HepG2 (cell line): Measurements from ENCODE around the gene NR1H3. TPM values are rescaled to one million over a fixed set of nuclear protein-coding genes. Genes with fewer than 3 reads are reported as not detected.

Experiments
- ATAC-seq: fragments of 200-7000 bp; cut with Tn5 transposase; 3 replicates; pipeline ENCODE4 v1.9.1; 2020; ENCODE audit warnings: mild to moderate bottlenecking, moderate library complexity
- BruUV-seq: library from RNA; stranded (reverse); fragments of 400-500 nt; replicated peaks from 2 replicates; lab custom pipeline; 2021; lab: Mats Ljungman, UMichigan
- CTCF ChIA-PET: fragments of 300-600 bp; formaldehyde crosslinking; extraction: SDS; loops from one replicate; lab custom pipeline; 2021; ENCODE audit warnings: low total read pairs, inconsistent platforms, low intra/inter-chr PET ratio; lab: Yijun Ruan, JAX
- POLR2A ChIA-PET: fragments of 350-600 bp; sonication (Branson Sonifier 250); formaldehyde crosslinking; loops from one replicate; lab custom pipeline; 2020; ENCODE audit warnings: antibody characterized with exemption, inconsistent platforms; lab: Yijun Ruan, JAX
- DNase-seq: peaks from one replicate; pipeline ENCODE4 v3.0.0-alpha.2; 2015; ENCODE audit warnings: low spot score
- FAIRE-seq: peaks from 3 replicates; lab custom pipeline; 2011; peaks lifted over from hg19 to GRCh38; lab: Jason Lieb, UNC
- H2AFZ ChIP-seq: one replicate; pipeline ENCODE4 v1.6.1; 2011; ENCODE audit warnings: low read length, inconsistent platforms
- H3K27ac ChIP-seq: fragments of 300-600 bp; 3 replicates; pipeline ENCODE4 v1.8.0; 2011; ENCODE audit warnings: mixed run types, mild to moderate bottlenecking, mixed read lengths, low read length, inconsistent platforms; ENCODE audit not compliant: insufficient read depth; ENCODE audit errors: extremely low read length
- H3K27me3 ChIP-seq, 2 experiments: fragments of 200-600 bp in 1 of 2; 2 replicates in 1 of 2; 3 replicates in 1 of 2; pipeline versions ENCODE4 v1.6.0 to v1.8.0; 2011; ENCODE audit warnings: low read length in 2 of 2, mild to moderate bottlenecking in 2 of 2, moderate library complexity in 2 of 2, inconsistent platforms in 1 of 2; ENCODE audit not compliant: insufficient read depth in 2 of 2, control insufficient read depth in 1 of 2
- H3K36me3 ChIP-seq, 2 experiments: fragments of 200-600 bp in 1 of 2; replicated peaks in 1 of 2; 2 replicates in 1 of 2; 3 replicates in 1 of 2; pipeline versions ENCODE4 v1.5.1 to v1.8.0; 2011; ENCODE audit warnings: low read length in 2 of 2, inconsistent platforms in 1 of 2; ENCODE audit not compliant: insufficient read depth in 2 of 2, control insufficient read depth in 1 of 2
- H3K4me1 ChIP-seq: 2 replicates; pipeline ENCODE4 v1.5.1; 2012; ENCODE audit warnings: low read length, inconsistent platforms; ENCODE audit not compliant: insufficient read depth
- H3K4me2 ChIP-seq: 2 replicates; pipeline ENCODE4 v1.6.0; 2011; ENCODE audit warnings: low read depth, low read length, inconsistent platforms
- H3K4me3 ChIP-seq, 3 experiments: fragments of 200-600 bp in 1 of 3; sonication (generic), shearing (Covaris generic) in 1 of 3; replicated peaks in 1 of 3; 2 replicates each; pipeline ENCODE4 v1.5.1; 2011 to 2016; ENCODE audit warnings: low read length in 3 of 3, inconsistent platforms in 2 of 3, low read depth in 2 of 3, mild to moderate bottlenecking in 2 of 3, control low read depth in 1 of 3, mixed read lengths in 1 of 3; ENCODE audit not compliant: insufficient read depth in 1 of 3
- H3K79me2 ChIP-seq: one replicate; pipeline ENCODE4 v1.6.1; 2011; ENCODE audit warnings: low read length, inconsistent platforms; ENCODE audit not compliant: insufficient read depth
- H3K9ac ChIP-seq: 2 replicates; pipeline ENCODE4 v1.6.0; 2011; ENCODE audit warnings: mild to moderate bottlenecking, low read depth, low read length, inconsistent platforms; ENCODE audit not compliant: insufficient read depth
- H3K9me3 ChIP-seq: 2 replicates; pipeline ENCODE4 v1.5.1; 2012; ENCODE audit warnings: mild to moderate bottlenecking, low read length
- H4K20me1 ChIP-seq: 2 replicates; pipeline ENCODE4 v1.6.0; 2011; ENCODE audit warnings: inconsistent platforms, mild to moderate bottlenecking, low read length, moderate library complexity; ENCODE audit not compliant: insufficient read depth
- ESRRA ChIP-seq: sonication (generic); formaldehyde crosslinking; IDR thresholded peaks from 2 replicates; pipeline ENCODE4 v1.5.1; 2020; ENCODE audit warnings: mild to moderate bottlenecking, low read depth, missing genetic modification reagents
- HNRNPK ChIP-seq: fragments of 200-400 bp; formaldehyde crosslinking; IDR thresholded peaks from 2 replicates; pipeline ENCODE4 v1.6.1; 2018; ENCODE audit warnings: low read length, low read depth, moderate library complexity, mild to moderate bottlenecking; ENCODE audit not compliant: poor library complexity, severe bottlenecking
- MAFG ChIP-seq: sonication (generic); formaldehyde crosslinking; IDR thresholded peaks from 2 replicates; pipeline ENCODE4 v1.5.1; 2020; ENCODE audit warnings: mild to moderate bottlenecking, missing genetic modification reagents
- MED13 ChIP-seq: sonication (generic); formaldehyde crosslinking; IDR thresholded peaks from 2 replicates; pipeline ENCODE4 v1.5.0; 2020; ENCODE audit warnings: missing genetic modification reagents
- NFYB ChIP-seq: sonication (generic); formaldehyde crosslinking; IDR thresholded peaks from 2 replicates; pipeline ENCODE4 v1.4.0; 2020; ENCODE audit warnings: missing genetic modification reagents
- SMC3 ChIP-seq: IDR thresholded peaks from 2 replicates; pipeline ENCODE4 v1.6.1; 2011; ENCODE audit warnings: low read length, improper control_type of control experiment
- YEATS4 ChIP-seq: sonication (generic); formaldehyde crosslinking; IDR thresholded peaks from 2 replicates; pipeline ENCODE4 v1.4.0; 2020; ENCODE audit warnings: missing genetic modification reagents, borderline replicate concordance
- ZBTB7A ChIP-seq: sonication (generic); formaldehyde crosslinking; IDR thresholded peaks from 2 replicates; pipeline ENCODE4 v1.8.0; 2022; ENCODE audit warnings: mild to moderate bottlenecking, missing genetic modification reagents
- ZFX ChIP-seq: sonication (generic); formaldehyde crosslinking; IDR thresholded peaks from 2 replicates; pipeline ENCODE4 v1.4.0; 2020; ENCODE audit warnings: mild to moderate bottlenecking, low read depth, missing genetic modification reagents, moderate library complexity
- ZNF230 ChIP-seq: sonication (generic); formaldehyde crosslinking; IDR thresholded peaks from 2 replicates; pipeline ENCODE4 v1.4.0; 2020; ENCODE audit warnings: mild to moderate bottlenecking, missing genetic modification reagents
- ZNF883 ChIP-seq: sonication (generic); formaldehyde crosslinking; IDR thresholded peaks from 2 replicates; pipeline ENCODE4 v1.5.1; 2020; ENCODE audit warnings: mild to moderate bottlenecking, missing genetic modification reagents; ENCODE audit errors: not compliant biosample characterization
- WGBS: methylation state at CpG from one replicate; pipeline ENCODE4 v1.1.6; 2017; ENCODE audit warnings: low lambda C conversion rate; 5-methylcytosine and 5-hydroxymethylcytosine counted together
- in situ Hi-C: cut with HindIII; loops from 2 replicates; pipeline ENCODE4 v1.10.0; 2017; ENCODE audit warnings: low pct_unique_long_range_greater_than_20kb; ENCODE audit not compliant: extremely low pct_ligation_motif_present
- intact Hi-C: fragments of 100-400 bp; cut with micrococcal nuclease; formaldehyde crosslinking; loops from one replicate; pipeline ENCODE4 v1.10.0; 2022; ENCODE audit not compliant: unreplicated experiment
- polyA plus RNA-seq, 8 experiments: library from polyadenylated mRNA; depleted of rRNA in 3 of 8; stranded (reverse) in 7 of 8; unstranded in 1 of 8; fragments of >200 nt; fragmentation: Illumina TruSeq in 4 of 8; extraction: Trizol in 4 of 8; gene quantifications; 2 replicates each; pipeline versions ENCODE4 v1.2.1 to v1.2.3, GENCODE V29; 2011 to 2016; ENCODE audit warnings: low read depth in 4 of 8, missing spikeins in 1 of 8, mixed read lengths in 1 of 8; ENCODE audit not compliant: insufficient read depth in 1 of 8
- total RNA-seq, 5 experiments: library from RNA; depleted of rRNA; stranded (reverse); fragments of >200 nt; fragmentation: Illumina TruSeq; extraction: Trizol; gene quantifications; 2 replicates each; pipeline ENCODE4 v1.2.3, GENCODE V29; 2016; ENCODE audit warnings: low read depth in 1 of 5
- TF ChIP-seq, protein P1 (sequence below): sonication (generic); formaldehyde crosslinking; IDR thresholded peaks from 2 replicates; pipeline ENCODE4 v1.4.0; 2020; ENCODE audit warnings: missing genetic modification reagents
- TF ChIP-seq, protein P2 (sequence below): IDR thresholded peaks from 2 replicates; pipeline ENCODE4 v1.6.1; 2016; ENCODE audit warnings: mild to moderate bottlenecking, missing biosample characterization, missing genetic modification reagents
- TF ChIP-seq, protein P3 (sequence below): IDR thresholded peaks from 2 replicates; pipeline ENCODE4 v1.6.1; 2016
- TF ChIP-seq, protein P4 (sequence below): sonication (generic); formaldehyde crosslinking; conservative IDR thresholded peaks from 2 replicates; pipeline ENCODE4 v1.4.0; 2020; ENCODE audit warnings: missing genetic modification reagents
- TF ChIP-seq, protein P5 (sequence below): IDR thresholded peaks from 2 replicates; pipeline ENCODE4 v1.6.1; 2018; ENCODE audit warnings: missing genetic modification reagents, mild to moderate bottlenecking, missing compliant biosample characterization

The NR1H3 gene
- total and polyA plus RNA-seq, 2 of the 13 experiments (the other 11 are each of a cell fraction or from before 2014, with no cell fraction given), result 41.8 to 102 TPM

DNA sequence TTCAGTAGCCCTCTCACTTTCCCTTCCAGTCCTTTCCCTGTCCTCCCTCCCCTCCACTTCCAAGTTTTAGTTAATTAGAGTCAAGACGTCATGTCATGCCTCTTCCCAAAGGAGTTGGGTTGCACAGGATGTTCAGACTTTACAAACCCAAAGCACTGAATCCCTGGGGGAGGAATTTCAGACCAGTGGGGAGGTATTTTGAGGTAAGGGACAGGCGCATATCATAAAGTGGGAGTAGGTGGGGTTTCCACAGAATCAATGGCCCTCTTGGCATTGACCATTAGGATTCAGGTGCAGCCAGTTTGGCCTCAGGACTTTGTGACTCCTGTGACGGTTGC, 8.4 kb upstream of the NR1H3 start:
- DNase-seq (no peak), FAIRE-seq (no peak), ATAC-seq (peak; percentile 2)
- H3K27me3 ChIP-seq, result no peaks in the 10 kb centered on the region; a peak in 1 of 5 replicates
- H2AFZ ChIP-seq, result no peak overlapping the region
- peak overlapping the region; percentile 84 for H3K9ac ChIP-seq
- POLR2A ChIA-PET, result interaction anchor here (1.0 to 4.1 kb wide), 19 partner anchors 9 to 656 kb away, joined by 3 to 106 read pairs (median 11); partner anchors contain the start of genes AMBRA1, ARFGAP2, CSTPP1 and DDB2
- no peaks in the 10 kb centered on the region for H4K20me1 ChIP-seq
- H3K4me1 ChIP-seq, result peaks cover 70% of the 10 kb centered on the region
- CTCF ChIA-PET, result no interaction called here
- BruUV-seq, result no TSS peak
- WGBS, result 0% methylated on average over 3 of the region's 3 CpGs
- H3K36me3 ChIP-seq, result peaks cover 6 to 16% of the 10 kb centered on the region in 2 experiments; a peak in 3 of 5 replicates
- H3K4me2 ChIP-seq, result peak overlapping the region; percentile 88
- intact Hi-C loops (no loop called here), in situ Hi-C loops (loop anchor here (5.0 kb wide), 1 partner anchor 72 kb away; the partner anchor contains the start of gene ARFGAP2)
- H3K79me2 ChIP-seq, result peaks cover 47% of the 10 kb centered on the region
- H3K27ac ChIP-seq, result peak overlapping the region; percentile 94
- H3K4me3 ChIP-seq, result peak overlapping the region; percentile 69 to 92 (median 85)
- H3K9me3 ChIP-seq, result no peaks in the 10 kb centered on the region
- TF ChIP-seq, protein P1, sequence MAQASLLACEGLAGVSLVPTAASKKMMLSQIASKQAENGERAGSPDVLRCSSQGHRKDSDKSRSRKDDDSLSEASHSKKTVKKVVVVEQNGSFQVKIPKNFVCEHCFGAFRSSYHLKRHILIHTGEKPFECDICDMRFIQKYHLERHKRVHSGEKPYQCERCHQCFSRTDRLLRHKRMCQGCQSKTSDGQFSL (CRISPR knock-in tag), result no peak
- no peak for TF ChIP-seq ZNF230 (CRISPR knock-in tag)
- TF ChIP-seq, protein P2, sequence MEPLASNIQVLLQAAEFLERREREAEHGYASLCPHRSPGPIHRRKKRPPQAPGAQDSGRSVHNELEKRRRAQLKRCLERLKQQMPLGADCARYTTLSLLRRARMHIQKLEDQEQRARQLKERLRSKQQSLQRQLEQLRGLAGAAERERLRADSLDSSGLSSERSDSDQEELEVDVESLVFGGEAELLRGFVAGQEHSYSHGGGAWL (CRISPR knock-in tag), result no peak
- 0 out of 2 replicates have a peak, but pooled peaks have one; percentile 32 for TF ChIP-seq ZFX (CRISPR knock-in tag)
- TF ChIP-seq ZNF883 (CRISPR knock-in tag), result no peak
- TF ChIP-seq ESRRA (CRISPR knock-in tag), result no peak
- TF ChIP-seq ZBTB7A (CRISPR knock-in tag), result peak; percentile 16; the same call in 1 of the 2 replicates
- no peak for TF ChIP-seq YEATS4 (CRISPR knock-in tag)
- no peak for TF ChIP-seq HNRNPK
- TF ChIP-seq, protein P3, sequence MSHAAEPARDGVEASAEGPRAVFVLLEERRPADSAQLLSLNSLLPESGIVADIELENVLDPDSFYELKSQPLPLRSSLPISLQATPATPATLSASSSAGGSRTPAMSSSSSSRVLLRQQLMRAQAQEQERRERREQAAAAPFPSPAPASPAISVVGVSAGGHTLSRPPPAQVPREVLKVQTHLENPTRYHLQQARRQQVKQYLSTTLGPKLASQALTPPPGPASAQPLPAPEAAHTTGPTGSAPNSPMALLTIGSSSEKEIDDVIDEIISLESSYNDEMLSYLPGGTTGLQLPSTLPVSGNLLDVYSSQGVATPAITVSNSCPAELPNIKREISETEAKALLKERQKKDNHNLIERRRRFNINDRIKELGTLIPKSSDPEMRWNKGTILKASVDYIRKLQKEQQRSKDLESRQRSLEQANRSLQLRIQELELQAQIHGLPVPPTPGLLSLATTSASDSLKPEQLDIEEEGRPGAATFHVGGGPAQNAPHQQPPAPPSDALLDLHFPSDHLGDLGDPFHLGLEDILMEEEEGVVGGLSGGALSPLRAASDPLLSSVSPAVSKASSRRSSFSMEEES (CRISPR knock-in tag), result no peak
- TF ChIP-seq, protein P4, sequence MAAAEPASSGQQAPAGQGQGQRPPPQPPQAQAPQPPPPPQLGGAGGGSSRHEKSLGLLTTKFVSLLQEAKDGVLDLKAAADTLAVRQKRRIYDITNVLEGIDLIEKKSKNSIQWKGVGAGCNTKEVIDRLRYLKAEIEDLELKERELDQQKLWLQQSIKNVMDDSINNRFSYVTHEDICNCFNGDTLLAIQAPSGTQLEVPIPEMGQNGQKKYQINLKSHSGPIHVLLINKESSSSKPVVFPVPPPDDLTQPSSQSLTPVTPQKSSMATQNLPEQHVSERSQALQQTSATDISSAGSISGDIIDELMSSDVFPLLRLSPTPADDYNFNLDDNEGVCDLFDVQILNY (CRISPR knock-in tag), result no peak
- no peak for TF ChIP-seq MAFG (CRISPR knock-in tag)
- no peak for TF ChIP-seq MED13 (CRISPR knock-in tag)
- TF ChIP-seq, protein P5, sequence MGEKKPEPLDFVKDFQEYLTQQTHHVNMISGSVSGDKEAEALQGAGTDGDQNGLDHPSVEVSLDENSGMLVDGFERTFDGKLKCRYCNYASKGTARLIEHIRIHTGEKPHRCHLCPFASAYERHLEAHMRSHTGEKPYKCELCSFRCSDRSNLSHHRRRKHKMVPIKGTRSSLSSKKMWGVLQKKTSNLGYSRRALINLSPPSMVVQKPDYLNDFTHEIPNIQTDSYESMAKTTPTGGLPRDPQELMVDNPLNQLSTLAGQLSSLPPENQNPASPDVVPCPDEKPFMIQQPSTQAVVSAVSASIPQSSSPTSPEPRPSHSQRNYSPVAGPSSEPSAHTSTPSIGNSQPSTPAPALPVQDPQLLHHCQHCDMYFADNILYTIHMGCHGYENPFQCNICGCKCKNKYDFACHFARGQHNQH (CRISPR knock-in tag), result no peak
- 0 out of 2 replicates have a peak, but pooled peaks have one; percentile 3 for TF ChIP-seq SMC3
- no peak for TF ChIP-seq NFYB
